ENCODE measurements around the gene PTPN20.

DNA sequence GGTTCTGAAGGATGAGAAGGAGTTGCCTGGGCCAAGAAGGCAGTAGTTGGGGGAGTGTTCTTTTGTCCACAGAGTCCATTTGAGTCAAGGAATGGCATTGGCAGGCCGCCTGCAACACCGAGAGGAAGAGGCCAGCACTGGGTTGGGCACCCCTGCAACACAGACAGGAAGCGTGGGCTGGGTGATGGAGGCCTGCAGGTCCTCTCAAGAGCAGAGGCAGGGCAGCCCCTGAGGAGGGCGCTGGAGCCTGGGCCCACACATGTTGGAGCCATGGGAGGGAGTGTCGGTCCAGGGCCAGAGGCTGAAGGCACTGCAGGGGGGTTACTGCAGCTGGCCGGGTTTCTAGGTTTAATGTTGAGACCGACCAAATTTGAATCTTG lies 137.3 kb downstream of the PTPN20 start:
- TF ChIP-seq, protein P1, sequence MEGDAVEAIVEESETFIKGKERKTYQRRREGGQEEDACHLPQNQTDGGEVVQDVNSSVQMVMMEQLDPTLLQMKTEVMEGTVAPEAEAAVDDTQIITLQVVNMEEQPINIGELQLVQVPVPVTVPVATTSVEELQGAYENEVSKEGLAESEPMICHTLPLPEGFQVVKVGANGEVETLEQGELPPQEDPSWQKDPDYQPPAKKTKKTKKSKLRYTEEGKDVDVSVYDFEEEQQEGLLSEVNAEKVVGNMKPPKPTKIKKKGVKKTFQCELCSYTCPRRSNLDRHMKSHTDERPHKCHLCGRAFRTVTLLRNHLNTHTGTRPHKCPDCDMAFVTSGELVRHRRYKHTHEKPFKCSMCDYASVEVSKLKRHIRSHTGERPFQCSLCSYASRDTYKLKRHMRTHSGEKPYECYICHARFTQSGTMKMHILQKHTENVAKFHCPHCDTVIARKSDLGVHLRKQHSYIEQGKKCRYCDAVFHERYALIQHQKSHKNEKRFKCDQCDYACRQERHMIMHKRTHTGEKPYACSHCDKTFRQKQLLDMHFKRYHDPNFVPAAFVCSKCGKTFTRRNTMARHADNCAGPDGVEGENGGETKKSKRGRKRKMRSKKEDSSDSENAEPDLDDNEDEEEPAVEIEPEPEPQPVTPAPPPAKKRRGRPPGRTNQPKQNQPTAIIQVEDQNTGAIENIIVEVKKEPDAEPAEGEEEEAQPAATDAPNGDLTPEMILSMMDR (IDR thresholded peaks at IDR 0.05), result no peak
- no peak for TF ChIP-seq POLR2A (IDR thresholded peaks at IDR 0.05)

All from body of pancreas (tissue), 4 donors.